HCT116 (cell line): ENCODE measurements around the gene TBC1D17. TPM values are rescaled to one million over a fixed set of nuclear protein-coding genes. Genes with fewer than 3 reads are reported as not detected.

ENCODE experiments used
- ATAC-seq: fragments of 200-7000 bp; cut with Tn5 transposase; 2 replicates; pipeline ENCODE4 v1.9.1; 2020; ENCODE audit warnings: mild to moderate bottlenecking, moderate library complexity
- BruUV-seq: library from RNA; stranded (reverse); fragments of 400-500 nt; replicated peaks from 2 replicates; lab custom pipeline; 2021; lab: Mats Ljungman, UMichigan
- CTCF ChIA-PET: fragments of 300-600 bp; sonication (Branson Sonifier 250); formaldehyde crosslinking; loops from one replicate; lab custom pipeline; 2021; ENCODE audit warnings: antibody characterized with exemption; lab: Charles Lee
- POLR2A ChIA-PET: fragments of 300-600, 350-600 bp; sonication (Branson Sonifier 250); formaldehyde crosslinking; loops from one replicate; lab custom pipeline; 2021; ENCODE audit warnings: antibody characterized with exemption; lab: Charles Lee
- RAD21 ChIA-PET, 2 experiments: fragments of 300-600 bp; sonication (Branson Sonifier 250); formaldehyde crosslinking; loops; one replicate each; lab custom pipeline; 2023; ENCODE audit warnings: low total read pairs in 2 of 2; ENCODE audit not compliant: uncharacterized antibody in 2 of 2, unreplicated experiment in 2 of 2, low non-redundant PET in 1 of 2; lab: Charles Lee
- DNase-seq: peaks from one replicate; pipeline ENCODE4 v3.0.0-alpha.2; 2010; ENCODE audit warnings: low read depth, low spot score
- H2AFZ ChIP-seq: fragments of 200-600 bp; shearing (Covaris generic), sonication (generic); 2 replicates; pipeline ENCODE4 v1.6.1; 2017; ENCODE audit warnings: low read depth, mixed run types, mixed read lengths, antibody characterized with exemption, low read length; ENCODE audit not compliant: poor library complexity, severe bottlenecking
- H3K27ac ChIP-seq: 2 replicates; pipeline ENCODE4 v1.5.1; 2012; ENCODE audit warnings: low read depth, low read length
- H3K27me3 ChIP-seq: fragments of 200-600 bp; sonication (generic); 2 replicates; pipeline ENCODE4 v1.6.1; 2016; ENCODE audit warnings: mixed run types, low read length, mixed read lengths; ENCODE audit not compliant: insufficient read depth
- H3K36me3 ChIP-seq, 2 experiments: fragments of 200-500 bp in 1 of 2; fragments of 200-600 bp in 1 of 2; sonication (Bioruptor generic) in 1 of 2; sonication (generic) in 1 of 2; 2 replicates each; pipeline versions ENCODE4 v1.5.1 to v1.6.1; 2014 to 2016; ENCODE audit warnings: low read length in 2 of 2, inconsistent platforms in 1 of 2, mixed read lengths in 1 of 2, mixed run types in 1 of 2; ENCODE audit not compliant: insufficient read depth in 2 of 2, control insufficient read depth in 1 of 2
- H3K4me1 ChIP-seq, 2 experiments: fragments of 200-600 bp in 1 of 2; sonication (generic) in 1 of 2; 2 replicates each; pipeline versions ENCODE4 v1.5.1 to v1.6.1; 2012 to 2017; ENCODE audit warnings: low read length in 2 of 2, inconsistent platforms in 1 of 2, mild to moderate bottlenecking in 1 of 2, mixed read lengths in 1 of 2, mixed run types in 1 of 2, moderate library complexity in 1 of 2; ENCODE audit not compliant: insufficient read depth in 2 of 2, control insufficient read depth in 1 of 2
- H3K4me2 ChIP-seq: fragments of 200-600 bp; sonication (generic); 2 replicates; pipeline ENCODE4 v1.6.1; 2017; ENCODE audit warnings: mixed run types, low read length, mixed read lengths
- H3K4me3 ChIP-seq, 2 experiments: fragments of 200-600 bp in 1 of 2; sonication (generic) in 1 of 2; replicated peaks in 1 of 2; 2 replicates each; pipeline ENCODE4 v1.5.1; 2011 to 2016; ENCODE audit warnings: low read length in 2 of 2, control low read depth in 1 of 2, low read depth in 1 of 2, mild to moderate bottlenecking in 1 of 2, mixed read lengths in 1 of 2, mixed run types in 1 of 2
- H3K79me2 ChIP-seq: fragments of 200-600 bp; sonication (generic); 2 replicates; pipeline ENCODE4 v1.6.1; 2017; ENCODE audit warnings: mild to moderate bottlenecking, mixed run types, low read length, moderate library complexity, mixed read lengths; ENCODE audit not compliant: insufficient read depth
- H3K9ac ChIP-seq: fragments of 200-600 bp; sonication (generic); 2 replicates; pipeline ENCODE4 v1.6.1; 2016; ENCODE audit warnings: low read length, mixed read lengths
- H3K9me2 ChIP-seq: fragments of 200-600 bp; sonication (generic), shearing (Covaris generic); 2 replicates; pipeline ENCODE4 v1.6.1; 2017; ENCODE audit warnings: mixed run types, mild to moderate bottlenecking, moderate library complexity; ENCODE audit not compliant: insufficient read depth
- H3K9me3 ChIP-seq, 2 experiments: fragments of 200-500 bp in 1 of 2; fragments of 200-600 bp in 1 of 2; sonication (Bioruptor generic) in 1 of 2; sonication (generic) in 1 of 2; 2 replicates each; pipeline ENCODE4 v1.6.1; 2014 to 2017; ENCODE audit warnings: low read length in 2 of 2, mixed read lengths in 2 of 2, inconsistent platforms in 1 of 2, low read depth in 1 of 2, mild to moderate bottlenecking in 1 of 2, mixed run types in 1 of 2, moderate library complexity in 1 of 2; ENCODE audit not compliant: control insufficient read depth in 1 of 2, insufficient read depth in 1 of 2
- H4K20me1 ChIP-seq: fragments of 200-600 bp; sonication (generic), shearing (Covaris generic); 2 replicates; pipeline ENCODE4 v1.6.1; 2017; ENCODE audit warnings: mixed run types, mild to moderate bottlenecking, moderate library complexity; ENCODE audit not compliant: insufficient read depth
- CEBPB ChIP-seq: IDR thresholded peaks from 2 replicates; pipeline ENCODE4 v1.6.1; 2012; ENCODE audit warnings: low read depth
- EGR1 ChIP-seq: IDR thresholded peaks from 2 replicates; pipeline ENCODE4 v1.6.1; 2012; ENCODE audit warnings: low read depth
- ELF1 ChIP-seq: IDR thresholded peaks from 2 replicates; pipeline ENCODE4 v1.6.1; 2012; ENCODE audit warnings: low read depth, borderline replicate concordance
- EZH2 ChIP-seq: fragments of 200-600 bp; sonication (generic); IDR thresholded peaks from 2 replicates; pipeline ENCODE4 v1.6.1; 2017; ENCODE audit warnings: antibody characterized with exemption, mixed run types
- EZH2phosphoT487 ChIP-seq: fragments of 200-600 bp; IDR thresholded peaks from 2 replicates; pipeline ENCODE4 v1.6.1; 2018; ENCODE audit warnings: antibody characterized with exemption, borderline replicate concordance
- FOSL1 ChIP-seq: IDR thresholded peaks from 2 replicates; pipeline ENCODE4 v1.6.1; 2012; ENCODE audit warnings: low read depth
- POLR2A ChIP-seq: IDR thresholded peaks from 2 replicates; pipeline ENCODE4 v1.7.0; 2011; ENCODE audit warnings: borderline replicate concordance; ENCODE audit not compliant: insufficient read depth, insufficient read length; ENCODE audit errors: extremely low read depth
- POLR2AphosphoS5 ChIP-seq: IDR thresholded peaks from 2 replicates; pipeline ENCODE4 v1.6.1; 2011; ENCODE audit warnings: mild to moderate bottlenecking, low read depth, low read length, moderate library complexity
- SP1 ChIP-seq: IDR thresholded peaks from 2 replicates; pipeline ENCODE4 v1.6.1; 2012; ENCODE audit warnings: low read depth
- SRF ChIP-seq: IDR thresholded peaks from 2 replicates; pipeline ENCODE4 v1.6.1; 2012; ENCODE audit warnings: low read depth
- TCF7L2 ChIP-seq: IDR thresholded peaks from 2 replicates; pipeline ENCODE4 v1.7.0; 2011; ENCODE audit warnings: borderline replicate concordance, inconsistent platforms; ENCODE audit not compliant: insufficient read depth, insufficient read length; ENCODE audit errors: extremely low read depth
- YY1 ChIP-seq: IDR thresholded peaks from 2 replicates; pipeline ENCODE4 v1.6.1; 2011; ENCODE audit warnings: low read length, low read depth, moderate library complexity, mild to moderate bottlenecking; ENCODE audit not compliant: insufficient replicate concordance; ENCODE audit errors: extremely low read depth
- ZBTB33 ChIP-seq: IDR thresholded peaks from 2 replicates; pipeline ENCODE4 v1.6.1; 2011; ENCODE audit warnings: mild to moderate bottlenecking, low read length, moderate library complexity; ENCODE audit not compliant: insufficient replicate concordance; ENCODE audit errors: extremely low read depth
- ZNF274 ChIP-seq: fragments of 200-500 bp; sonication (Bioruptor generic); IDR thresholded peaks from 2 replicates; pipeline ENCODE4 v1.6.1; 2014; ENCODE audit warnings: mild to moderate bottlenecking, low read depth, low read length, inconsistent platforms
- intact Hi-C: fragments of 100-400 bp; cut with micrococcal nuclease; formaldehyde crosslinking; loops from 2 replicates; pipeline ENCODE4 v1.10.0; 2022
- total RNA-seq: library from RNA; stranded (reverse); gene quantifications from one replicate; pipeline ENCODE4 v1.2.1, GENCODE V29; 2021; ENCODE audit not compliant: unreplicated experiment
- TF ChIP-seq, protein P1 (sequence below): IDR thresholded peaks from 2 replicates; pipeline ENCODE4 v1.6.1; 2012
- TF ChIP-seq, protein P2 (sequence below): IDR thresholded peaks from 2 replicates; pipeline ENCODE4 v1.6.1; 2012

TBC1D17 gene
- total RNA-seq, 1 experiment from 2014 or later: 32.9 TPM

GRCh38 chr19:49884760-49885159 is 7.3 kb downstream of the TBC1D17 start:
- Histone ChIP-seq H4K20me1 (no peaks in the 10 kb centered on the region), H3K4me2 (no peak overlapping the region), H3K79me2 (no peaks in the 10 kb centered on the region), H2AFZ (no peak overlapping the region), H3K4me3 (no peak overlapping the region), H3K9me3 (peaks cover 0 to 6% of the 10 kb centered on the region in 2 experiments; a peak in 1 of 4 replicates), H3K4me1 (peaks cover under 1 to 11% of the 10 kb centered on the region in 2 experiments; a peak in 1 of 4 replicates), H3K27me3 (no peaks in the 10 kb centered on the region), H3K9ac (no peak overlapping the region), H3K9me2 (no peaks in the 10 kb centered on the region), H3K27ac (no peak overlapping the region), H3K36me3 (peaks cover 12 to 18% of the 10 kb centered on the region in 2 experiments)
- POLR2A ChIA-PET: no interaction called here
- TF ChIP-seq SP1: no peak
- TF ChIP-seq EZH2phosphoT487: no peak
- no peak for TF ChIP-seq POLR2A
- TF ChIP-seq ZBTB33: no peak
- TF ChIP-seq ZNF274: no peak
- TF ChIP-seq FOSL1: no peak
- TF ChIP-seq, protein P1, sequence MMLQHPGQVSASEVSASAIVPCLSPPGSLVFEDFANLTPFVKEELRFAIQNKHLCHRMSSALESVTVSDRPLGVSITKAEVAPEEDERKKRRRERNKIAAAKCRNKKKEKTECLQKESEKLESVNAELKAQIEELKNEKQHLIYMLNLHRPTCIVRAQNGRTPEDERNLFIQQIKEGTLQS: no peak
- no peak for TF ChIP-seq YY1
- TF ChIP-seq CEBPB: no peak
- no peak for TF ChIP-seq SRF
- TF ChIP-seq, protein P2, sequence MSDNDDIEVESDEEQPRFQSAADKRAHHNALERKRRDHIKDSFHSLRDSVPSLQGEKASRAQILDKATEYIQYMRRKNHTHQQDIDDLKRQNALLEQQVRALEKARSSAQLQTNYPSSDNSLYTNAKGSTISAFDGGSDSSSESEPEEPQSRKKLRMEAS: no peak
- TF ChIP-seq POLR2AphosphoS5: no peak
- TF ChIP-seq EZH2: no peak
- TF ChIP-seq TCF7L2: no peak
- TF ChIP-seq EGR1: no peak
- no peak for TF ChIP-seq ELF1
- DNase-seq: no peak
- intact Hi-C loops: no loop called here
- no peak for ATAC-seq
- no TSS peak for BruUV-seq
- RAD21 ChIA-PET: no interaction called here
- CTCF ChIA-PET: no interaction called here
